ENCODE measurements around the gene NSL1.

NSL1 gene

DNA sequence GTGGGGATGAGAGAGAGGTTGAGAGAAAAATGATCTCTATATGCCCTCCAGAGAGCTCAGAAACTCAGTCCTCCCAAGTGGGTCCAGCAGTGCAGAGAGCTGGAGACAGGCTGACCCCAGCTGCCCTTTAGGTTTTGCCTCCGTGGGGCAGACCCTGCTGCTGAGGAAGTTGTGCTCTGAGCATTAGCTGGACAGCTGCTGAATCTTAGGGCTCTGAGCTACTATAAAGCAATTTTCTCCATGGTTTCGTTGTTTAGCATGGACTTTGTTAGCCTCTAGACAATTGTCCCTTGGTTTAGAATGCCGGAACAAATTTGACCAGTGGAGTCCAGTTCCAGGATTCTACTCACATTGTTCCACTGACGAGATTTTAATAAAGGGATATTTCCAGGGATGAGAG is 114.0 kb downstream of the NSL1 start:
- no peak overlapping the region for H4K91ac ChIP-seq (ENCODE audit: low read depth, low read length)

DNA sequence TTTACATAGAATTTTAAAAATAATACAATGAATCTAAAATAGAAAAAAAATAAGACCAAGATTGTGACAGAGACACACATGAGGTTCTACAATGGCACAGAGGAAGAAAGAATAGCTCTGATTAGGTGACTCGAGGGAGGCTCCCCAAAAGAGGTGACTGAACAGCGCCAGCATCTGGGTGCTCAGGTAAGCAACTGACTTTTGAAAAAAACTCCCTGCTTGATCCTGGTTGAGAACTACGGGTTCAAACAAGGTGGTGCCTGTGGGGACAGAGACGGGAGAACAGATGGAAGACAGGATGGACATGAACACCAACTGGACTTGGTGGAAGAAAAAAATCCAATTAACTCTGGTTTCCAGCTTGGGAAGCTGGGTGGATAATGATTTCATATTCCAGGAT is 114.4 kb downstream of the NSL1 start:
- H3K79me1 ChIP-seq (ENCODE audit: low read length): no peaks in the 10 kb centered on the region
- no peak overlapping the region for H2BK120ac ChIP-seq (ENCODE audit: insufficient read depth, low read length, poor library complexity)
- no peak overlapping the region for H3K18ac ChIP-seq (ENCODE audit: low read length)
- no peak overlapping the region for H2BK5ac ChIP-seq (ENCODE audit: low read depth, low read length, poor library complexity)
- H3K4me2 ChIP-seq (ENCODE audit: low read length): no peak overlapping the region
- no peak overlapping the region for H3K27ac ChIP-seq (ENCODE audit: low read depth, low read length)
- H4K12ac ChIP-seq (ENCODE audit: low read depth, low read length): no peak overlapping the region
- H3K14ac ChIP-seq (ENCODE audit: low read length): no peak overlapping the region
- H3K36me3 ChIP-seq (ENCODE audit: control insufficient read depth in 1 of 2, insufficient read depth in 2 of 2, low read length in 2 of 2): no peaks in the 10 kb centered on the region
- no peak overlapping the region for H4K91ac ChIP-seq (ENCODE audit: low read depth, low read length)
- H4K8ac ChIP-seq (ENCODE audit: low read depth, low read length): no peak overlapping the region
- no peak overlapping the region for H2BK12ac ChIP-seq (ENCODE audit: low read length)
- no peaks in the 10 kb centered on the region for H3K9me3 ChIP-seq (ENCODE audit: insufficient read depth, low read depth, low read length)
- H2AK5ac ChIP-seq (ENCODE audit: low read length): no peak overlapping the region
- no peak for DNase-seq
- no CpG with 5 or more reads among the region's 4 CpGs for WGBS (ENCODE audit: extremely low coverage, insufficient coverage, insufficient read length)
- no peaks in the 10 kb centered on the region for H3K79me2 ChIP-seq (ENCODE audit: control insufficient read depth, insufficient read depth, low read length, poor library complexity)
- no peak overlapping the region for H3K4ac ChIP-seq (ENCODE audit: low read depth, low read length)
- H3K4me3 ChIP-seq (ENCODE audit: low read depth, low read length): no peak overlapping the region
- H2AFZ ChIP-seq (ENCODE audit: insufficient read depth, low read length, poor library complexity): no peak overlapping the region
- no peak overlapping the region for H3K23ac ChIP-seq (ENCODE audit: low read length)
- no peaks in the 10 kb centered on the region for H3K4me1 ChIP-seq (ENCODE audit: control insufficient read depth in 1 of 2, insufficient read depth in 2 of 2, low read length in 2 of 2)
- H3K27me3 ChIP-seq (ENCODE audit: insufficient read depth, low read length): no peaks in the 10 kb centered on the region
- no peak overlapping the region for H3K9ac ChIP-seq (ENCODE audit: low read length)

More for the DNA sequence above, 114.0 kb downstream of the NSL1 start:
- no peak overlapping the region for H3K4me2 ChIP-seq (ENCODE audit: low read length)
- H4K12ac ChIP-seq (ENCODE audit: low read depth, low read length): no peak overlapping the region
- WGBS (ENCODE audit: extremely low coverage, insufficient coverage, insufficient read length): no CpG with 5 or more reads among the region's 4 CpGs
- no peaks in the 10 kb centered on the region for H3K27me3 ChIP-seq (ENCODE audit: insufficient read depth, low read length)
- H3K9ac ChIP-seq (ENCODE audit: low read length): no peak overlapping the region
- H3K36me3 ChIP-seq (ENCODE audit: control insufficient read depth in 1 of 2, insufficient read depth in 2 of 2, low read length in 2 of 2): no peaks in the 10 kb centered on the region
- H2AFZ ChIP-seq (ENCODE audit: insufficient read depth, low read length, poor library complexity): no peak overlapping the region
- no peaks in the 10 kb centered on the region for H3K79me2 ChIP-seq (ENCODE audit: control insufficient read depth, insufficient read depth, low read length, poor library complexity)
- no peak overlapping the region for H3K27ac ChIP-seq (ENCODE audit: low read depth, low read length)
- H2BK12ac ChIP-seq (ENCODE audit: low read length): no peak overlapping the region
- H3K23ac ChIP-seq (ENCODE audit: low read length): no peak overlapping the region
- no peaks in the 10 kb centered on the region for H3K9me3 ChIP-seq (ENCODE audit: insufficient read depth, low read depth, low read length)
- H2AK5ac ChIP-seq (ENCODE audit: low read length): no peak overlapping the region
- H3K14ac ChIP-seq (ENCODE audit: low read length): no peak overlapping the region
- H3K79me1 ChIP-seq (ENCODE audit: low read length): no peaks in the 10 kb centered on the region
- no peak overlapping the region for H3K4me3 ChIP-seq (ENCODE audit: low read depth, low read length)
- no peak for DNase-seq
- no peak overlapping the region for H2BK5ac ChIP-seq (ENCODE audit: low read depth, low read length, poor library complexity)
- H3K18ac ChIP-seq (ENCODE audit: low read length): no peak overlapping the region
- H2BK120ac ChIP-seq (ENCODE audit: insufficient read depth, low read length, poor library complexity): no peak overlapping the region
- H4K8ac ChIP-seq (ENCODE audit: low read depth, low read length): no peak overlapping the region
- H3K4ac ChIP-seq (ENCODE audit: low read depth, low read length): no peak overlapping the region
- no peaks in the 10 kb centered on the region for H3K4me1 ChIP-seq (ENCODE audit: control insufficient read depth in 1 of 2, insufficient read depth in 2 of 2, low read length in 2 of 2)
